Activated naive CD8-positive, alpha-beta T cell treated with anti-CD3 and anti-CD28 coated beads, Interleukin-2, amount 10 ng/mL, durations not matched to agents 7 days and 5 days (primary cell): ENCODE measurements around the gene SPAG16. TPM values are rescaled to one million over a fixed set of nuclear protein-coding genes. Genes with fewer than 3 reads are reported as not detected.

ENCODE experiments used
- ATAC-seq: fragments of 150-1000 bp; cut with Tn5 transposase; one replicate; pipeline ENCODE4 v1.10.0; 2021; ENCODE audit warnings: low read depth, moderate library complexity
- POLR2A ChIA-PET: fragments of 350-600 bp; sonication (Branson Sonifier 250); formaldehyde crosslinking; loops from one replicate; lab custom pipeline; 2021; ENCODE audit warnings: antibody characterized with exemption; lab: Charles Lee
- DNase-seq: peaks from one replicate; pipeline ENCODE4 v3.0.0; 2021
- H3K27ac Mint-ChIP-seq: one replicate; pipeline ENCODE4 v1.8.0; 2022; ENCODE audit warnings: mild to moderate bottlenecking, mixed read lengths
- H3K27me3 Mint-ChIP-seq: one replicate; pipeline ENCODE4 v1.8.0; 2022; ENCODE audit warnings: mild to moderate bottlenecking, moderate library complexity, mixed read lengths
- H3K36me3 Mint-ChIP-seq: one replicate; pipeline ENCODE4 v1.8.0; 2021; ENCODE audit warnings: mild to moderate bottlenecking, mixed read lengths
- H3K4me1 Mint-ChIP-seq: one replicate; pipeline ENCODE4 v1.8.0; 2021; ENCODE audit warnings: mixed read lengths
- H3K4me3 Mint-ChIP-seq: one replicate; pipeline ENCODE4 v1.8.0; 2022; ENCODE audit warnings: mild to moderate bottlenecking, moderate library complexity, mixed read lengths
- H3K9me3 Mint-ChIP-seq: one replicate; pipeline ENCODE4 v1.8.0; 2021; ENCODE audit warnings: mixed read lengths
- total RNA-seq, 2 experiments: library from RNA; stranded (reverse); gene quantifications; one replicate each; pipeline ENCODE4 v1.2.3, GENCODE V29; 2021

Gene SPAG16
- total RNA-seq, 2 experiments from 2014 or later = 10.9 to 12.6 TPM

GRCh38 chr2:214169736-214170135 lies 885.5 kb downstream of the SPAG16 start:
- Mint-ChIP-seq H3K27ac (no peak overlapping the region), H3K4me1 (no peaks in the 10 kb centered on the region), H3K27me3 (no peaks in the 10 kb centered on the region), H3K36me3 (no peaks in the 10 kb centered on the region), H3K9me3 (no peaks in the 10 kb centered on the region), H3K4me3 (no peak overlapping the region)
- POLR2A ChIA-PET = no interaction called here
- DNase-seq (no peak), ATAC-seq (no peak)

GRCh38 chr2:214174563-214174962 lies 890.3 kb downstream of the SPAG16 start:
- H3K27me3 Mint-ChIP-seq = no peaks in the 10 kb centered on the region
- no peaks in the 10 kb centered on the region for H3K9me3 Mint-ChIP-seq
- no peak for DNase-seq
- POLR2A ChIA-PET = no interaction called here
- H3K36me3 Mint-ChIP-seq = no peaks in the 10 kb centered on the region
- H3K4me3 Mint-ChIP-seq = no peak overlapping the region
- no peaks in the 10 kb centered on the region for H3K4me1 Mint-ChIP-seq
- ATAC-seq = no peak
- H3K27ac Mint-ChIP-seq = no peak overlapping the region

- Mint-ChIP-seq H3K27me3 (no peaks in the 10 kb centered on the region), H3K36me3 (no peaks in the 10 kb centered on the region), H3K27ac (no peak overlapping the region), H3K4me1 (no peaks in the 10 kb centered on the region), H3K4me3 (no peak overlapping the region), H3K9me3 (no peaks in the 10 kb centered on the region)
- ATAC-seq (no peak), DNase-seq (no peak)
- POLR2A ChIA-PET = no interaction called here
Measured at GRCh38 chr2:214180071-214180470, 895.8 kb downstream of the SPAG16 start.

- DNase-seq = no peak
- Mint-ChIP-seq H3K9me3 (no peaks in the 10 kb centered on the region), H3K27me3 (no peaks in the 10 kb centered on the region), H3K36me3 (no peaks in the 10 kb centered on the region), H3K4me3 (no peak overlapping the region), H3K4me1 (no peaks in the 10 kb centered on the region), H3K27ac (no peak overlapping the region)
- ATAC-seq = no peak
- POLR2A ChIA-PET = no interaction called here
Measured at GRCh38 chr2:214180686-214181085, 896.4 kb downstream of the SPAG16 start.

- DNase-seq = no peak
- Mint-ChIP-seq H3K9me3 (no peaks in the 10 kb centered on the region), H3K4me3 (no peak overlapping the region), H3K36me3 (no peaks in the 10 kb centered on the region), H3K27me3 (no peaks in the 10 kb centered on the region), H3K27ac (no peak overlapping the region), H3K4me1 (no peaks in the 10 kb centered on the region)
- POLR2A ChIA-PET = no interaction called here
- ATAC-seq = no peak
Measured at GRCh38 chr2:214184461-214184860, 900.2 kb downstream of the SPAG16 start.

GRCh38 chr2:214185546-214185945 lies 901.3 kb downstream of the SPAG16 start:
- H3K27ac Mint-ChIP-seq = no peak overlapping the region
- no peaks in the 10 kb centered on the region for H3K9me3 Mint-ChIP-seq
- H3K4me3 Mint-ChIP-seq = no peak overlapping the region
- H3K4me1 Mint-ChIP-seq = no peaks in the 10 kb centered on the region
- no peaks in the 10 kb centered on the region for H3K27me3 Mint-ChIP-seq
- DNase-seq (no peak), ATAC-seq (no peak)
- POLR2A ChIA-PET = no interaction called here
- H3K36me3 Mint-ChIP-seq = no peaks in the 10 kb centered on the region

DNA sequence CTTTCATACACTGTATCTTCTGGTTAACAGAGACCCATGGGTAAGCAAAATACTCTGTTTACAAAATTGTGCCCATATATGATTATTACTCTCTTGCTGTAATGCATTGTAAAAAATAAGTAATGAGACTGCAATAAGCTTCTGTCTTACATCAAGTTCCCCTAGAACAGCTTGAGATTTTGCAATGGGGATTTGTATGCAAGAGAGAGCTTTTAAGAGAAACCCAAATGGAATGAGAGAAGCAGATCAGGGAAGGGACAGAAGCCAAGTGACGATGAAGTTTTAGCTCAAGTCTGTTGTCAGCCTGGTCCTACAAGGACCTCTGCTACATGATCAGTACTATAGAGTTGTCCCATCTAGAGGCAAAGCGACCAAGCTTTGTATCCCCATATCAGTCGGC lies 908.4 kb downstream of the SPAG16 start:
- Mint-ChIP-seq H3K36me3 (no peaks in the 10 kb centered on the region), H3K27ac (no peak overlapping the region), H3K4me3 (no peak overlapping the region), H3K4me1 (no peaks in the 10 kb centered on the region), H3K9me3 (no peaks in the 10 kb centered on the region), H3K27me3 (no peaks in the 10 kb centered on the region)
- no peak for ATAC-seq
- DNase-seq = no peak
- POLR2A ChIA-PET = no interaction called here

GRCh38 chr2:214193943-214194342 lies 909.7 kb downstream of the SPAG16 start:
- Mint-ChIP-seq H3K4me3 (no peak overlapping the region), H3K27ac (no peak overlapping the region), H3K36me3 (no peaks in the 10 kb centered on the region), H3K27me3 (no peaks in the 10 kb centered on the region), H3K9me3 (no peaks in the 10 kb centered on the region), H3K4me1 (no peaks in the 10 kb centered on the region)
- no peak for DNase-seq
- POLR2A ChIA-PET = no interaction called here
- no peak for ATAC-seq

GRCh38 chr2:214196260-214196659 lies 912.0 kb downstream of the SPAG16 start:
- Mint-ChIP-seq H3K27me3 (no peaks in the 10 kb centered on the region), H3K9me3 (no peaks in the 10 kb centered on the region), H3K27ac (no peak overlapping the region), H3K4me3 (no peak overlapping the region), H3K36me3 (no peaks in the 10 kb centered on the region), H3K4me1 (no peaks in the 10 kb centered on the region)
- ATAC-seq (no peak), DNase-seq (no peak)
- POLR2A ChIA-PET = no interaction called here

GRCh38 chr2:214201892-214202291 lies 917.6 kb downstream of the SPAG16 start:
- H3K27me3 Mint-ChIP-seq = no peaks in the 10 kb centered on the region
- POLR2A ChIA-PET = no interaction called here
- H3K9me3 Mint-ChIP-seq = peaks cover 2% of the 10 kb centered on the region
- H3K36me3 Mint-ChIP-seq = no peaks in the 10 kb centered on the region
- no peaks in the 10 kb centered on the region for H3K4me1 Mint-ChIP-seq
- DNase-seq (no peak), ATAC-seq (no peak)
- H3K4me3 Mint-ChIP-seq = no peak overlapping the region
- no peak overlapping the region for H3K27ac Mint-ChIP-seq

DNA sequence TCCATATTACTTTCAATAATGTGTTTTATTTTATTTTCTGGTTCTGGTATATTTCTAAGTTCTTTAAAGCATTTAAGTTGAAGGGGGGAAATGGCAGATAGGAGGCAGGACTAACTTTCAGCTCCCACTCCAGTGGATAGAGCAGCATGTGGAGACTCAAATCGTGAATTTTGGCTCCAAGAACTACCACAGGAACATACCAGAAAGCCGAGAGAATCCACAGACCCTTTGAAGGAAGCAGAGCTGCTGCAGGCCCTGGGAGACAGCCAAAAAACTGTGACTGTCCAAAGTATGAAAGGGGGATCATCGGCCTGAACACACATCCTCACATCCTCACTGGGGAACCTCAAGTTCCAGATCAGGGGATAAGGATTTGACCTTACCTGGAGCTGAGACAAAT lies 919.0 kb downstream of the SPAG16 start:
- POLR2A ChIA-PET = no interaction called here
- no peaks in the 10 kb centered on the region for H3K27me3 Mint-ChIP-seq
- no peaks in the 10 kb centered on the region for H3K36me3 Mint-ChIP-seq
- DNase-seq (no peak), ATAC-seq (no peak)
- H3K27ac Mint-ChIP-seq = no peak overlapping the region
- H3K9me3 Mint-ChIP-seq = peaks cover 2% of the 10 kb centered on the region
- no peak overlapping the region for H3K4me3 Mint-ChIP-seq
- H3K4me1 Mint-ChIP-seq = no peaks in the 10 kb centered on the region

DNA sequence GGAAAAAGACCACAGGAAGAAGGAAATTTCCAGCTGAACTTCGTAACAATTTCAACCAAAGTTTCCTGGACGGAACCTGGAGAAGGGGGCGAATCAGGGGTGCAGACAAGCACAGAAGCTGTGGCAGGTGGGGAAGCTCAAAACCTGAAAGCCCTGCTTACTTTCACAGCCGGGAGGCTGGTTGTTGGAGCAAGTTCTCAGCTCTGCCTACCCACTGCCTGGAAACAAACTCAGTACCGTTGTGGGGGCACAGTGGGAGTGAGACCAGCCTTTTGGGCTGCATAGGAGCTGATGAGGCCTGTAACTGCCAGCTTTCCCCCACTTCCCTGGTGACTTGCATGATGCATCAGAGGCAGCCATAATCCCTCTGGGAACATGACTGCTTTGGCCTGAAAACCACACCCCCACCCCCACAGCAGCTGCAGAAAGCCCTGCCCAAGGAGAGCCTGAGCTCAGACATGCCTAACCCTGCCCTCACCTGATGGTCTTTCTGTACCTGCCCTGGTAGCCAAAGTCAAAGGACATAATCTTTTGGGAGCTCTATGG lies 919.6 kb downstream of the SPAG16 start:
- Mint-ChIP-seq H3K4me1 (no peaks in the 10 kb centered on the region), H3K27me3 (no peaks in the 10 kb centered on the region), H3K27ac (no peak overlapping the region), H3K36me3 (no peaks in the 10 kb centered on the region), H3K9me3 (peaks cover 2% of the 10 kb centered on the region), H3K4me3 (no peak overlapping the region)
- DNase-seq (no peak), ATAC-seq (no peak)
- POLR2A ChIA-PET = no interaction called here

GRCh38 chr2:214215107-214215506 lies 930.8 kb downstream of the SPAG16 start:
- H3K4me1 Mint-ChIP-seq = no peaks in the 10 kb centered on the region
- H3K36me3 Mint-ChIP-seq = no peaks in the 10 kb centered on the region
- DNase-seq (no peak), ATAC-seq (no peak)
- no peaks in the 10 kb centered on the region for H3K27me3 Mint-ChIP-seq
- POLR2A ChIA-PET = no interaction called here
- H3K9me3 Mint-ChIP-seq = no peaks in the 10 kb centered on the region
- H3K4me3 Mint-ChIP-seq = no peak overlapping the region
- H3K27ac Mint-ChIP-seq = no peak overlapping the region

- H3K27ac Mint-ChIP-seq = no peak overlapping the region
- ATAC-seq (no peak), DNase-seq (no peak)
- no peaks in the 10 kb centered on the region for H3K36me3 Mint-ChIP-seq
- H3K4me3 Mint-ChIP-seq = no peak overlapping the region
- H3K9me3 Mint-ChIP-seq = no peaks in the 10 kb centered on the region
- no peaks in the 10 kb centered on the region for H3K4me1 Mint-ChIP-seq
- POLR2A ChIA-PET = no interaction called here
- no peaks in the 10 kb centered on the region for H3K27me3 Mint-ChIP-seq
Measured at GRCh38 chr2:214217136-214217535, 932.9 kb downstream of the SPAG16 start.

DNA sequence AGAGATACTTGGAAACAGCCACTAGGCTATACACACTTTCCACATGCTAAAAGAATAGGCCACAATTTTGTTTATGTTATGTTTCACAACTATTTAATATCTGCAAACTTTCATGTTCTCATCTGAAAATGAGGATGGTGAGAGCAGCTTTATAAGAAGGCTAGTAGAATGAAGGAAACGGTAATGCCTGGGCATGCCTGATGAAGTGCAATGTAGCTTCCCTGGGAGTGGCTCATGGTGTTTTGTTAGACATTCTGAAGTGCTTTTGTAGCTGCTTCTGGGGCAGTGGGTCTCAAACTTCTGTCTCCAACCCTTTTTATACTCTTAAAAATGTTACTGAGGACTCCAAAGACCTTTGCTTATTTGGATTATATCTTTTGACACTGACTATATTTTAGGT lies 933.3 kb downstream of the SPAG16 start:
- POLR2A ChIA-PET = no interaction called here
- Mint-ChIP-seq H3K4me1 (no peaks in the 10 kb centered on the region), H3K27ac (no peak overlapping the region), H3K27me3 (no peaks in the 10 kb centered on the region), H3K9me3 (no peaks in the 10 kb centered on the region), H3K4me3 (no peak overlapping the region), H3K36me3 (no peaks in the 10 kb centered on the region)
- ATAC-seq (no peak), DNase-seq (no peak)
